IMR-90 (cell line): ENCODE data around the gene DGKE.

Experiments used
- CTCF ChIP-seq: conservative IDR thresholded peaks from 2 replicates; pipeline ENCODE4 v1.5.1; 2012; ENCODE audit warnings: mild to moderate bottlenecking, low read depth, low read length, improper control_type of control experiment
- MAZ ChIP-seq: IDR thresholded peaks from 2 replicates; pipeline ENCODE4 v1.6.1; 2012; ENCODE audit warnings: low read depth, mild to moderate bottlenecking, low read length, improper control_type of control experiment, moderate library complexity, borderline replicate concordance
- MXI1 ChIP-seq: IDR thresholded peaks from 2 replicates; pipeline ENCODE4 v1.6.1; 2012; ENCODE audit warnings: low read depth, mild to moderate bottlenecking, low read length, moderate library complexity, borderline replicate concordance
- POLR2A ChIP-seq: IDR thresholded peaks from 2 replicates; pipeline ENCODE4 v1.6.1; 2012; ENCODE audit warnings: mild to moderate bottlenecking, low read depth, low read length
- RAD21 ChIP-seq: IDR thresholded peaks from 2 replicates; pipeline ENCODE4 v1.6.1; 2012; ENCODE audit warnings: low read length, improper control_type of control experiment
- SMC3 ChIP-seq: fragments of 150-350 bp; IDR thresholded peaks from 2 replicates; pipeline ENCODE4 v1.6.1; 2016; ENCODE audit warnings: low read depth, mild to moderate bottlenecking, antibody characterized with exemption, low read length, moderate library complexity
- USF2 ChIP-seq: fragments of 150-350 bp; IDR thresholded peaks from 2 replicates; pipeline ENCODE4 v1.6.1; 2017; ENCODE audit warnings: mild to moderate bottlenecking, antibody characterized with exemption, low read length, low read depth

- TF ChIP-seq CTCF (no peak), USF2 (no peak), SMC3 (no peak), POLR2A (no peak), MAZ (no peak), RAD21 (no peak), MXI1 (no peak)
These were observed 64.9 kb downstream of the DGKE start for GRCh38 chr17:56898874-56899273.
